ENCODE results near the gene MUC15.
"Not testable (repeated sequence)": the region's sequence is repeated elsewhere in the genome, so short reads cannot be mapped to it uniquely, and the experiment has no call there.

Gene MUC15

GRCh38 chr11:26571861-26572654, at the start of gene MUC15:
Gene MUC15 (minus strand): TSS chr11:26572263. CDS start chr11:26567094, 5,169 bp downstream.
- no peak for DNase-seq

GRCh38 chr11:26621132-26621531, 49.1 kb upstream of the MUC15 start:
- DNase-seq, result peak; percentile 36

GRCh38 chr11:26620282-26621045, 48.4 kb upstream of the MUC15 start:
- peak; percentile 87 for DNase-seq

GRCh38 chr11:26618441-26618840, 46.4 kb upstream of the MUC15 start:
- DNase-seq, result peak; percentile 62

GRCh38 chr11:26613759-26614158, 41.7 kb upstream of the MUC15 start:
- DNase-seq, result no peak

- no peak for DNase-seq
These were observed 36.6 kb upstream of the MUC15 start for GRCh38 chr11:26608507-26609146.

GRCh38 chr11:26607725-26608506, 35.9 kb upstream of the MUC15 start:
- DNase-seq, result no peak

GRCh38 chr11:26599876-26600434, 27.9 kb upstream of the MUC15 start:
- peak; percentile 30 for DNase-seq

- peak; percentile 67 for DNase-seq
These were observed 27.4 kb upstream of the MUC15 start for GRCh38 chr11:26599425-26599824.

- DNase-seq, result no peak
These were observed 25.8 kb upstream of the MUC15 start for GRCh38 chr11:26597899-26598298.

GRCh38 chr11:26597049-26597689, 25.1 kb upstream of the MUC15 start:
- not testable (repeated sequence) for DNase-seq

- DNase-seq, result peak; percentile 80
These were observed 23.3 kb upstream of the MUC15 start for GRCh38 chr11:26595207-26595865.

- DNase-seq, result no peak
These were observed 21.6 kb upstream of the MUC15 start for GRCh38 chr11:26593691-26594090.

- DNase-seq, result no peak
These were observed 15.0 kb upstream of the MUC15 start for GRCh38 chr11:26587073-26587472.

GRCh38 chr11:26584818-26585217, 12.8 kb upstream of the MUC15 start:
- peak; percentile 69 for DNase-seq

GRCh38 chr11:26583550-26583949, 11.5 kb upstream of the MUC15 start:
- DNase-seq, result peak; percentile 12

- no peak for DNase-seq
These were observed 8.9 kb upstream of the MUC15 start for GRCh38 chr11:26580929-26581328.

GRCh38 chr11:26579683-26580082, 7.6 kb upstream of the MUC15 start:
- DNase-seq, result no peak

GRCh38 chr11:26578998-26579661, 7.1 kb upstream of the MUC15 start:
- DNase-seq, result peak; percentile 24

- DNase-seq, result peak; percentile 13
These were observed 3.9 kb upstream of the MUC15 start for GRCh38 chr11:26575946-26576345.

GRCh38 chr11:26573896-26574295, 1.8 kb upstream of the MUC15 start:
- DNase-seq, result peak; percentile 97
